Urinary bladder (tissue), 4 donors: Measurements from ENCODE around the gene TMEM170A. TPM values are rescaled to one million over a fixed set of nuclear protein-coding genes. Genes with fewer than 3 reads are reported as not detected.

Experiments
- DNase-seq: peaks from one replicate; pipeline ENCODE4 v3.0.0-alpha.2; 2015; ENCODE audit errors: extremely low spot score
- H3K27ac ChIP-seq: one replicate; pipeline ENCODE4 v1.5.1; 2013; ENCODE audit warnings: low read depth, mild to moderate bottlenecking, moderate library complexity
- H3K36me3 ChIP-seq: one replicate; pipeline ENCODE4 v1.6.1; 2013; ENCODE audit warnings: mild to moderate bottlenecking, moderate library complexity; ENCODE audit not compliant: insufficient read depth
- H3K4me1 ChIP-seq: one replicate; pipeline ENCODE4 v1.6.1; 2013; ENCODE audit warnings: mild to moderate bottlenecking, moderate library complexity; ENCODE audit not compliant: insufficient read depth
- H3K4me3 ChIP-seq: one replicate; pipeline ENCODE4 v1.5.1; 2013; ENCODE audit warnings: low read depth, low read length
- WGBS: extraction: QIAGEN DNeasy Blood & Tissue Kit; methylation state at CpG from one replicate; pipeline ENCODE4 v1.1.7; 2013; 5-methylcytosine and 5-hydroxymethylcytosine counted together
- polyA plus RNA-seq: library from polyadenylated mRNA; stranded (reverse); fragments of 200-250 nt; gene quantifications from one replicate; pipeline ENCODE4 v1.2.3, GENCODE V29; 2013
- total RNA-seq: library from RNA; depleted of rRNA; stranded (reverse); fragments of >200 nt; gene quantifications from one replicate; pipeline ENCODE4 v1.2.3, GENCODE V29; 2014
- donor health status: healthy with polysubstance abuse.
- donor health status: healthy.

TMEM170A gene
- total and polyA plus RNA-seq, 2 donors, result 7.2 to 46.7 TPM

DNA sequence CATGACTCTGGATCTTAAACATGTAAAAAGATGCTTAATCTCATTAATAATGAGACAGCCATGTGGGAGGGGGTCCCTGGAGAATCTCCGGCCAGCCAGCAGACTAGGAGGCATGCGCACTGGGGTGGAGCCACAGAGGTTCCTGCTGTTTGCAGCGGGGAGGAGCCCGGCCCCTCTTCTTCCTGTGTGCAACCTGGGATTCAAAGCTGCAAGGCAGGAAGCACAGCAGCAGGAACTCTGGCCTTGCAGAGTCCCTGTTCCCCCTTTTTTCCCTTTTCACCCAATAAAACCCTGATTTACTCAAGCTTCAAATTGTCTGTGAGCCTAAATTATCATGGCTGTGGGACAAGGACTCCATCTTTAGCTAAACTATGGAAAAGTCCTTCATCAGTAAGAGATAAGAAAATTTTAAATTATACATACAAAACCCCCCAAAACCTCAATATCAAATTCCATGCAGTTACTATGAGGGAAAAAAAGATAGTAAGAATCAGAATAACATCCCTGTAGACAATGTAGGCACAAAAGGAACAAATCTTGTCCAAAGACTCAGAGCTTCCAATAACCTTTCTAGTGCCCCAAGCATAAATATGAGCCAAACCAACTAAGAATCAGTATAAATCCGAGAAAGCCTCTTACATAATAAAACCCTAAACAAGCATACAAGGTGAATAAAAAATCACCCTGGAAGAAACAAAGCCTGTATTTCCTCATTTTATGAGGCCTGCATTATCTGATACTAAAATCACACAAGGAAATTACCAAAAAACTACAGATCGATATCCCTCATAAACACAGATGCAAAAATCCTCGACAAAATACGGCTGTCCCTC is 43.3 kb downstream of the TMEM170A start:
- DNase-seq, result no peak
- 27% methylated on average over 8 of the region's 8 CpGs for WGBS
- Histone ChIP-seq H3K36me3 (no peaks in the 10 kb centered on the region), H3K27ac (no peak overlapping the region), H3K4me3 (no peak overlapping the region), H3K4me1 (no peaks in the 10 kb centered on the region)

DNA sequence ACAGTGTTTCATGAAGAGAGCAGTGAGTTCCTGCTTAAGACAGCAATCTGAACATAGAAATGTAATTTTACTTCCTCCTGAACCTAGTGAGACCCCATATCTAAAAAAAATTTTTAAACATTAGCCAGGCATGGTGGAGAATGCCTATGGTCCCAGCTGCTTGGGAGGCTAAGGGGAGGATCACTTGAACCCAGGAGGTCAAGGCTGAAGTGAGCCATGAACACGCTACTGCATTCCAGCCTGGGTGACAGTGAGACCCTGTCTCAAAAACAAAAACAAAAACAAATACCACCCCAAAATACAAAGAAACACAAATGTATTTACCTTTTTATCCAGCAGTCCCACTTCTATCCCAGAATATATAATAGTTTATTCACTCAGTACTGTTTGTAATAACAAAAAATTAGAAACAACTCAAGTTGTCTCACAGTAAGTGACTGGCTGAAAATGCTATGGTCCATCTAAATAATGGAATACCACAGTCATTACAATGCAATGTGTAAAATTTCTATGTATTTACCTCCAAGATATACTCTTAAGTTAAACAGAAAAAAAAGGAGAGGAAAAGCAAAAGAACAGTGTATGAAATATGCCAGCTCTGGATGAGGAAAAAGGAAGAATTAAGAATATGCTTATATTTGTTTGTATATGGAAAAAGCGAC is 47.5 kb downstream of the TMEM170A start:
- Histone ChIP-seq H3K36me3 (peaks cover 2% of the 10 kb centered on the region), H3K27ac (no peak overlapping the region), H3K4me1 (no peaks in the 10 kb centered on the region), H3K4me3 (no peak overlapping the region)
- 78% methylated on average over 2 of the region's 2 CpGs for WGBS
- DNase-seq, result no peak

DNA sequence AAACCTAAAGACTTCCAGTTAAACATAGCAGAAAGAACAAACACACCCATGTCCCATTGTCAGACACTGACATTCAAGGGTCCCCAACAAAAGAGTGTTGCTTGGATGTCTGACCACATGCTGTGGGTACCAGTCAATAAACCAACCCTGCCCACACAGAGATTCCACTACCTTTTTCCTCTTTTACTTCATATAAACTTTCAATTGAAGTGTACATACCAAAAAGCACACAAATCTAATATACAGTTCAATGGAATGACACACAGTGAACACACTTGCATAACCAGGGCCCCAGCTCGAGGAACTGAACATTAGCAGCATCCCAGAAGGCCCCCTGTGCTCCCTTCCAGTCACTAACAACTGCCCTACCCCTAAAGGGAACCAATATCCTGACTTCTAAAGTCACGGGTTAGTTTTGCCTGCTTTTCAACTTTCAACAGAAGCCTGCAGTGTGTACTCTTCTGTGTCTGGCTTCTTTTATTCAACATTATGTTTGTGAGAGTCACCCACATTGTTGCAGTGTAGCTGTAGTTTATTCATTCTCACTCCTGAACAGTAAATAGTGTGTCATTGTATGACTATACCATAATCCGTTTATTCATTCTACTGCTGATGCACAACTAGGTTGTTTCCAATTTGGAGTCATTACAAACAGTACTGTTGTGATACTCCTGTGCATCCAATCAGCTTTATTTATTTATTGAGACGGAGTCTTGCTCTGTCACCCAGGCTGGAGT is 49.2 kb downstream of the TMEM170A start:
- Histone ChIP-seq H3K36me3 (peaks cover 2% of the 10 kb centered on the region), H3K27ac (no peak overlapping the region), H3K4me1 (no peaks in the 10 kb centered on the region), H3K4me3 (no peak overlapping the region)
- 73% methylated on average over 4 of the region's 4 CpGs for WGBS
- no peak for DNase-seq

GRCh38 chr16:75413951-75414350 is 50.5 kb downstream of the TMEM170A start:
- Histone ChIP-seq H3K4me1 (no peaks in the 10 kb centered on the region), H3K4me3 (no peak overlapping the region)
- 86% methylated on average over 2 of the region's 2 CpGs for WGBS

DNA sequence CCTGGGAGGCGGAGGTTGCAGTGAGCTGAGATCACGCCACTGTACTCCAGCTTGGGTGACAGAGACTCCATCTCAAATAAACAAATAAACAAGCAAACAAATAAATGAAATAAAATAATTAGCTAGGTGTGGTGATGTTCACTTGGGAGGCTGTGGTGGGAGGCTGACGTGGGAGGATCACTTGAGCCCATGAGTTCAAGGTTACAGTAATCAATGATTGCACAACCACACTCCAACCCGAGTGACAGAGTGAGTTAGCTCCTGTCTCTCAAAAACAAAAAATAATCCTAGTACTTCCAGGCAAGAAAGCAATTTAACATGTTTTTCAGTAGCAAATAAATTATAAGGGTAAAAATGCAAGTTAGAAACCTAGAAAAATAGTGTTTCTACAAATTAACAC is 57.5 kb downstream of the TMEM170A start:
- Histone ChIP-seq H3K4me3 (no peak overlapping the region), H3K4me1 (no peaks in the 10 kb centered on the region), H3K36me3 (peaks cover 2% of the 10 kb centered on the region), H3K27ac (no peak overlapping the region)
- WGBS, result 92% methylated on average over 4 of the region's 4 CpGs
- DNase-seq, result no peak

More at GRCh38 chr16:75413951-75414350, 50.5 kb downstream of the TMEM170A start:
- DNase-seq, result no peak
- Histone ChIP-seq H3K36me3 (peaks cover 2% of the 10 kb centered on the region), H3K27ac (no peak overlapping the region)

- 37% methylated on average over 3 of the region's 3 CpGs for WGBS
- H3K4me1 ChIP-seq, result no peaks in the 10 kb centered on the region
- no peak overlapping the region for H3K4me3 ChIP-seq
- H3K36me3 ChIP-seq, result no peaks in the 10 kb centered on the region
- H3K27ac ChIP-seq, result no peak overlapping the region
- DNase-seq, result no peak
These were observed 61.5 kb downstream of the TMEM170A start for GRCh38 chr16:75402821-75403475.

DNA sequence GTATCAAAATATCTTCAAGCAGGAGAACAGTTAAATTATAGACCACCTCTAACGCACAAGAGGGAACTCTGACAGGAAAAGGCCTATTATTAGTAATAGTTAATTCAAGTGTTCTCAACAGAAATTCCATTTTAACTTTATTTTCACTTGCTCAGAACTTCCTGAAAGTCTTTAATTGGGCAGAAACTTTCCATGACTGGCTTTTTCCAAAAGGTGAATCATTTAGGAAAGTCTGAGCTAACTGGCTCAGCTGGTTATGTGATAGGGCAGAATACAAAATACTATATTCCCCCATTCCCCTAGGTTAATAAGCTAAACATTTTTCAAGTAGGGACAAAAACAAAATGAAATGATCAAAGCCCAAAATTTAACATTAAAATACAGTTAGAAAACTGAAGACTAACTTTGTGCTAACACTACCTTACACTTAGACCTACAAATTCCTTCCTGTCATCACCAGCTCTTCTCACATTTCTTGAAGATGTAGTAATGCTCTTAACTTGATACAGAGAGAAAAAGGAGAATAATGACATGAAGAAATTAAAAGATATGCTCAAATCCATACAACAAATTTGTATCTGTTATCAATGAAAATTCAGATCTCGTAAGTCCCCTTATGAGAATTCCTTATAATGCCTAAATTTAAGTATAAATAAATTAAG is 62.2 kb downstream of the TMEM170A start:
- Histone ChIP-seq H3K4me1 (no peaks in the 10 kb centered on the region), H3K27ac (no peak overlapping the region), H3K4me3 (no peak overlapping the region), H3K36me3 (no peaks in the 10 kb centered on the region)
- DNase-seq, result no peak
- WGBS, result 33% methylated on average over 2 of the region's 2 CpGs

DNA sequence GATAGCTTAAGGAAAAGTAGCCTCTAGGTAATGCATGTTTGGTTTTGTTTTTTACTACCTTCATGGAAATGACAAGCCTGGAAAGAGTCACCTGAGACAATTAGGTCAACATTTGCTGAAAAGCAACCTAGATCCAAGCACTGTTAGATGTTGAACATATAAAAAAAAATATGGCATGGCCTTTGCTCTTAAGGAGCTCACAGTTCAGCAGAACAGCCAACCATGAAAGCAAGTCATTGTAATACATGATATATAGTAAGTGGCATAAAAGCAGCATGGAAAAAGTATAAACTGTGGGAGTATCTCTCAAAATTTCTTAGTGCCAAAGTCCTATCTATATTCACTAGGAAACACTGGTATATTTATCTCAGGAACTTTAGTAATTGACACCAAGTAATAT is 62.8 kb downstream of the TMEM170A start:
- no peak for DNase-seq
- Histone ChIP-seq H3K36me3 (no peaks in the 10 kb centered on the region), H3K27ac (no peak overlapping the region), H3K4me3 (no peak overlapping the region), H3K4me1 (no peaks in the 10 kb centered on the region)

GRCh38 chr16:75398333-75398732 is 66.2 kb downstream of the TMEM170A start:
- DNase-seq, result no peak
- H3K4me1 ChIP-seq, result no peaks in the 10 kb centered on the region
- H3K36me3 ChIP-seq, result no peaks in the 10 kb centered on the region
- 70% methylated on average over 1 of the region's 1 CpG for WGBS
- H3K4me3 ChIP-seq, result no peak overlapping the region
- no peak overlapping the region for H3K27ac ChIP-seq

- no peak for DNase-seq
- Histone ChIP-seq H3K4me1 (no peaks in the 10 kb centered on the region), H3K27ac (no peak overlapping the region), H3K36me3 (no peaks in the 10 kb centered on the region), H3K4me3 (no peak overlapping the region)
- WGBS, result 81% methylated on average over 5 of the region's 5 CpGs
These were observed 69.5 kb downstream of the TMEM170A start for GRCh38 chr16:75394941-75395340.
